HepG2 (cell line): Measurements from ENCODE around the gene TCF7L2. TPM values are rescaled to one million over a fixed set of nuclear protein-coding genes. Genes with fewer than 3 reads are reported as not detected.

ENCODE experiments used
- CERS6 ChIP-seq: sonication (generic); formaldehyde crosslinking; IDR thresholded peaks from 2 replicates; pipeline ENCODE4 v1.5.0; 2020; ENCODE audit warnings: missing genetic modification reagents
- CSRNP1 ChIP-seq: sonication (generic); formaldehyde crosslinking; IDR thresholded peaks from 2 replicates; pipeline ENCODE4 v1.8.1; 2023; ENCODE audit warnings: mild to moderate bottlenecking, missing genetic modification reagents
- FLYWCH1 ChIP-seq: sonication (generic); formaldehyde crosslinking; IDR thresholded peaks from 2 replicates; pipeline ENCODE4 v1.8.1; 2023; ENCODE audit warnings: mild to moderate bottlenecking, missing genetic modification reagents
- FOXJ3 ChIP-seq: sonication (generic); formaldehyde crosslinking; IDR thresholded peaks from 2 replicates; pipeline ENCODE4 v1.4.0; 2020; ENCODE audit warnings: missing genetic modification reagents, mild to moderate bottlenecking, borderline replicate concordance
- FOXP1 ChIP-seq, 2 experiments: fragments of 450-650 bp in 1 of 2; IDR thresholded peaks; 2 replicates each; pipeline ENCODE4 v1.6.1; 2017 to 2018; ENCODE audit warnings: antibody characterized with exemption in 1 of 2
- HDAC6 ChIP-seq: fragments of 200-600 bp; sonication (generic); IDR thresholded peaks from 2 replicates; pipeline ENCODE4 v1.7.0; 2017; ENCODE audit warnings: mild to moderate bottlenecking, antibody characterized with exemption, low read length, low read depth
- HMG20A ChIP-seq: IDR thresholded peaks from 2 replicates; pipeline ENCODE4 v1.6.1; 2016; ENCODE audit warnings: borderline replicate concordance
- HMGA1 ChIP-seq: sonication (generic); formaldehyde crosslinking; conservative IDR thresholded peaks from 2 replicates; pipeline ENCODE4 v1.4.0; 2020; ENCODE audit warnings: missing genetic modification reagents
- HOXD1 ChIP-seq: sonication (generic); formaldehyde crosslinking; IDR thresholded peaks from 2 replicates; pipeline ENCODE4 v1.5.0; 2020; ENCODE audit warnings: missing genetic modification reagents
- NCOR1 ChIP-seq: fragments of 200-600 bp; sonication (generic); IDR thresholded peaks from 2 replicates; pipeline ENCODE4 v1.7.0; 2017; ENCODE audit warnings: antibody characterized with exemption, low read length, borderline replicate concordance
- NR2F6 ChIP-seq, 2 experiments: IDR thresholded peaks; 2 replicates each; pipeline ENCODE4 v1.6.1; 2016; ENCODE audit warnings: antibody characterized with exemption in 1 of 2, mild to moderate bottlenecking in 1 of 2
- SMARCE1 ChIP-seq: fragments of 450-650 bp; IDR thresholded peaks from 2 replicates; pipeline ENCODE4 v1.6.1; 2017; ENCODE audit warnings: borderline replicate concordance
- SOX13 ChIP-seq, 3 experiments: fragments of 450-650 bp in 1 of 3; sonication (generic) in 1 of 3; formaldehyde crosslinking in 1 of 3; IDR thresholded peaks in 2 of 3; conservative IDR thresholded peaks in 1 of 3; 2 replicates each; pipeline versions ENCODE4 v1.5.0 to v1.6.1; 2016 to 2020; ENCODE audit warnings: antibody characterized with exemption in 1 of 3, mild to moderate bottlenecking in 1 of 3, missing compliant biosample characterization in 1 of 3, missing genetic modification reagents in 1 of 3, moderate library complexity in 1 of 3
- SOX5 ChIP-seq: IDR thresholded peaks from 2 replicates; pipeline ENCODE4 v1.6.1; 2016; ENCODE audit warnings: borderline replicate concordance
- SOX6 ChIP-seq, 2 experiments: fragments of 450-650 bp in 1 of 2; sonication (generic) in 1 of 2; formaldehyde crosslinking in 1 of 2; IDR thresholded peaks; 2 replicates each; pipeline versions ENCODE4 v1.4.0 to v1.6.1; 2017 to 2020; ENCODE audit warnings: antibody characterized with exemption in 1 of 2, mild to moderate bottlenecking in 1 of 2, missing genetic modification reagents in 1 of 2
- THAP7 ChIP-seq: sonication (generic); formaldehyde crosslinking; IDR thresholded peaks from 2 replicates; pipeline ENCODE4 v1.8.1; 2023; ENCODE audit warnings: mild to moderate bottlenecking, missing genetic modification reagents
- YEATS2 ChIP-seq: sonication (generic); formaldehyde crosslinking; IDR thresholded peaks from 2 replicates; pipeline ENCODE4 v1.4.0; 2020; ENCODE audit warnings: missing genetic modification reagents, borderline replicate concordance
- ZBTB44 ChIP-seq: sonication (generic); formaldehyde crosslinking; IDR thresholded peaks from 2 replicates; pipeline ENCODE4 v1.4.0; 2020; ENCODE audit warnings: missing genetic modification reagents
- ZGPAT ChIP-seq: IDR thresholded peaks from 2 replicates; pipeline ENCODE4 v1.6.1; 2016; ENCODE audit warnings: mild to moderate bottlenecking
- ZMYM4 ChIP-seq: sonication (generic); formaldehyde crosslinking; IDR thresholded peaks from 2 replicates; pipeline ENCODE4 v1.8.1; 2023; ENCODE audit warnings: mild to moderate bottlenecking, missing genetic modification reagents
- ZNF224 ChIP-seq: sonication (generic); formaldehyde crosslinking; IDR thresholded peaks from 2 replicates; pipeline ENCODE4 v1.5.0; 2020; ENCODE audit warnings: mild to moderate bottlenecking, missing genetic modification reagents
- ZNF333 ChIP-seq: sonication (generic); formaldehyde crosslinking; IDR thresholded peaks from 2 replicates; pipeline ENCODE4 v1.4.0; 2020; ENCODE audit warnings: mild to moderate bottlenecking, missing genetic modification reagents, borderline replicate concordance
- ZNF383 ChIP-seq: sonication (generic); formaldehyde crosslinking; IDR thresholded peaks from 2 replicates; pipeline ENCODE4 v1.4.0; 2020; ENCODE audit warnings: missing genetic modification reagents, mild to moderate bottlenecking, borderline replicate concordance
- ZNF577 ChIP-seq: sonication (generic); formaldehyde crosslinking; IDR thresholded peaks from 2 replicates; pipeline ENCODE4 v1.4.0; 2020; ENCODE audit warnings: mild to moderate bottlenecking, low read depth, missing genetic modification reagents, borderline replicate concordance
- polyA plus RNA-seq, 8 experiments: library from polyadenylated mRNA; depleted of rRNA in 3 of 8; stranded (reverse) in 7 of 8; unstranded in 1 of 8; fragments of >200 nt; fragmentation: Illumina TruSeq in 4 of 8; extraction: Trizol in 4 of 8; gene quantifications; 2 replicates each; pipeline versions ENCODE4 v1.2.1 to v1.2.3, GENCODE V29; 2011 to 2016; ENCODE audit warnings: low read depth in 4 of 8, missing spikeins in 1 of 8, mixed read lengths in 1 of 8; ENCODE audit not compliant: insufficient read depth in 1 of 8
- total RNA-seq, 5 experiments: library from RNA; depleted of rRNA; stranded (reverse); fragments of >200 nt; fragmentation: Illumina TruSeq; extraction: Trizol; gene quantifications; 2 replicates each; pipeline ENCODE4 v1.2.3, GENCODE V29; 2016; ENCODE audit warnings: low read depth in 1 of 5

The TCF7L2 gene
- total and polyA plus RNA-seq, 2 of the 13 experiments (the other 11 are each of a cell fraction or from before 2014, with no cell fraction given) = 3.9 to 13.7 TPM

GRCh38 chr10:113007343-113007771 is 57.3 kb downstream of the TCF7L2 start (continued):
- TF ChIP-seq HMG20A (CRISPR knock-in tag) = peak; percentile 94
- no peak for TF ChIP-seq HMGA1 (CRISPR knock-in tag)
- no peak for TF ChIP-seq CERS6 (CRISPR knock-in tag)
- no peak for TF ChIP-seq ZNF577
- no peak for TF ChIP-seq FLYWCH1
- TF ChIP-seq ZNF333 (CRISPR knock-in tag) = no peak
- TF ChIP-seq NR2F6 (IDR thresholded peaks at IDR 0.05) = peak; percentile 65
- TF ChIP-seq NR2F6 (CRISPR knock-in tag; IDR thresholded peaks at IDR 0.05) = peak; percentile 81
- TF ChIP-seq ZNF224 (CRISPR knock-in tag) = no peak
- TF ChIP-seq HDAC6 = no peak
- TF ChIP-seq NCOR1 = peak; percentile 95; the same call in 1 of the 2 replicates
- TF ChIP-seq ZBTB44 (CRISPR knock-in tag) = no peak
- TF ChIP-seq SOX5 = peak; percentile 92
- no peak for TF ChIP-seq SMARCE1
- no peak for TF ChIP-seq ZNF383 (CRISPR knock-in tag)
- TF ChIP-seq ZGPAT (CRISPR knock-in tag) = peak; percentile 90
- TF ChIP-seq HOXD1 (CRISPR knock-in tag) = no peak
- peak; percentile 76 for TF ChIP-seq ZMYM4
- TF ChIP-seq THAP7 (CRISPR knock-in tag) = no peak
- TF ChIP-seq SOX13 (IDR thresholded peaks at IDR 0.05) = no peak
- TF ChIP-seq SOX13 (CRISPR knock-in tag; conservative IDR thresholded peaks at IDR 0.05 in 1 of 2, IDR thresholded peaks at IDR 0.05 in 1 of 2) = peak in 1 of 2 experiments; percentile 92; a peak in 2 of 4 replicates
- no peak for TF ChIP-seq CSRNP1
- no peak; the same call in 1 of the 2 replicates for TF ChIP-seq FOXP1 (IDR thresholded peaks at IDR 0.05)
- TF ChIP-seq FOXP1 (CRISPR knock-in tag; IDR thresholded peaks at IDR 0.05) = peak; percentile 86
- TF ChIP-seq FOXJ3 (CRISPR knock-in tag) = peak; percentile 58; the same call in 1 of the 2 replicates
- no peak for TF ChIP-seq YEATS2 (CRISPR knock-in tag)
- no peak for TF ChIP-seq SOX6 (IDR thresholded peaks at IDR 0.05)
- TF ChIP-seq SOX6 (CRISPR knock-in tag; IDR thresholded peaks at IDR 0.05) = peak; percentile 89
